SK-N-SH (cell line): ENCODE measurements around the gene ATN1. TPM values are rescaled to one million over a fixed set of nuclear protein-coding genes. Genes with fewer than 3 reads are reported as not detected.

Experiments
- CTCF ChIA-PET: fragments of 300-600, 350-600 bp; formaldehyde crosslinking; extraction: SDS; loops from one replicate; lab custom pipeline; 2021; lab: Yijun Ruan, JAX
- POLR2A ChIA-PET: fragments of 350-600 bp; sonication (Branson Sonifier 250); formaldehyde crosslinking; extraction: SDS; loops from one replicate; lab custom pipeline; 2020; ENCODE audit warnings: antibody characterized with exemption, inconsistent platforms; lab: Yijun Ruan, JAX
- DNase-seq: peaks from one replicate; pipeline ENCODE4 v3.0.0; 2012
- H2AFZ ChIP-seq: fragments of 200-600 bp; sonication (generic); 2 replicates; pipeline ENCODE4 v1.8.1; 2016; ENCODE audit warnings: antibody characterized with exemption, mild to moderate bottlenecking, low read depth
- H3F3A ChIP-seq: fragments of 200-600 bp; sonication (generic); replicated peaks from 2 replicates; pipeline ENCODE3; 2016; ENCODE audit warnings: antibody characterized with exemption, mild to moderate bottlenecking; ENCODE audit not compliant: insufficient read depth
- H3K27ac ChIP-seq, 2 experiments: fragments of 200-500 bp in 1 of 2; fragments of 200-600 bp in 1 of 2; sonication (Bioruptor generic) in 1 of 2; sonication (generic), shearing (Covaris generic) in 1 of 2; 2 replicates each; pipeline versions ENCODE4 v1.5.1 to v1.6.1; 2014 to 2016; ENCODE audit warnings: low read depth in 2 of 2, inconsistent platforms in 1 of 2, low read length in 1 of 2, mild to moderate bottlenecking in 1 of 2, mixed read lengths in 1 of 2
- H3K27me3 ChIP-seq: fragments of 200-600 bp; sonication (generic), shearing (Covaris generic); 2 replicates; pipeline ENCODE4 v1.6.1; 2016; ENCODE audit warnings: mixed run types; ENCODE audit not compliant: insufficient read depth
- H3K36me3 ChIP-seq, 2 experiments: fragments of 200-500 bp in 1 of 2; fragments of 200-600 bp in 1 of 2; sonication (Bioruptor generic) in 1 of 2; sonication (generic) in 1 of 2; replicated peaks in 1 of 2; 2 replicates each; pipeline versions ENCODE3 to v1.5.1; 2014 to 2016; ENCODE audit warnings: low read length in 1 of 2, mild to moderate bottlenecking in 1 of 2; ENCODE audit not compliant: insufficient read depth in 2 of 2, control insufficient read depth in 1 of 2
- H3K4me1 ChIP-seq, 2 experiments: fragments of 200-500 bp in 1 of 2; fragments of 200-600 bp in 1 of 2; sonication (Bioruptor generic) in 1 of 2; sonication (generic), shearing (Covaris generic) in 1 of 2; 2 replicates each; pipeline versions ENCODE4 v1.5.1 to v1.6.1; 2014 to 2016; ENCODE audit warnings: low read depth in 1 of 2, low read length in 1 of 2, mixed run types in 1 of 2; ENCODE audit not compliant: insufficient read depth in 2 of 2, control insufficient read depth in 1 of 2
- H3K4me2 ChIP-seq: fragments of 200-600 bp; sonication (generic), shearing (Covaris generic); 2 replicates; pipeline ENCODE4 v1.6.1; 2017; ENCODE audit warnings: mixed run types
- H3K4me3 ChIP-seq, 2 experiments: fragments of 200-500 bp in 1 of 2; fragments of 200-600 bp in 1 of 2; sonication (Bioruptor generic) in 1 of 2; sonication (generic), shearing (Covaris generic) in 1 of 2; 2 replicates each; pipeline versions ENCODE4 v1.5.1 to v1.8.1; 2014 to 2016; ENCODE audit warnings: low read depth in 2 of 2, inconsistent platforms in 1 of 2, low read length in 1 of 2, mild to moderate bottlenecking in 1 of 2, mixed read lengths in 1 of 2, moderate library complexity in 1 of 2
- H3K79me2 ChIP-seq: fragments of 200-600 bp; sonication (generic); 2 replicates; pipeline ENCODE4 v1.8.1; 2017; ENCODE audit warnings: mild to moderate bottlenecking; ENCODE audit not compliant: insufficient read depth
- H3K9ac ChIP-seq: fragments of 200-600 bp; sonication (generic); 2 replicates; pipeline ENCODE4 v1.6.1; 2017; ENCODE audit warnings: mixed run types
- H3K9me2 ChIP-seq: fragments of 200-600 bp; sonication (generic); 2 replicates; pipeline ENCODE4 v1.6.1; 2017; ENCODE audit warnings: mixed run types
- H3K9me3 ChIP-seq: fragments of 200-600 bp; sonication (generic); 2 replicates; pipeline ENCODE4 v1.6.1; 2017; ENCODE audit warnings: mixed run types, mild to moderate bottlenecking, moderate library complexity
- H4K20me1 ChIP-seq: fragments of 200-600 bp; sonication (generic); 2 replicates; pipeline ENCODE4 v1.6.1; 2017; ENCODE audit warnings: mild to moderate bottlenecking, mixed run types; ENCODE audit not compliant: insufficient read depth
- CTCF ChIP-seq: fragments of 200-600 bp; sonication (generic); IDR thresholded peaks from 2 replicates; pipeline ENCODE4 v1.6.1; 2017; ENCODE audit warnings: antibody characterized with exemption, mild to moderate bottlenecking, moderate library complexity
- ELF1 ChIP-seq: IDR thresholded peaks from 2 replicates; pipeline ENCODE4 v1.4.0; 2012
- EP300 ChIP-seq, 2 experiments: IDR thresholded peaks; 2 replicates each; pipeline versions ENCODE4 v1.4.0 to v1.6.1; 2012; ENCODE audit warnings: borderline replicate concordance in 1 of 2, low read depth in 1 of 2, low read length in 1 of 2
- FOXJ3 ChIP-seq: sonication (generic); formaldehyde crosslinking; IDR thresholded peaks from 2 replicates; pipeline ENCODE4 v1.5.1; 2020; ENCODE audit warnings: mild to moderate bottlenecking, missing genetic modification reagents
- IRF3 ChIP-seq: fragments of 150-350 bp; IDR thresholded peaks from 2 replicates; pipeline ENCODE4 v1.6.1; 2016; ENCODE audit warnings: mild to moderate bottlenecking, low read depth, low read length
- MXI1 ChIP-seq: IDR thresholded peaks from 2 replicates; pipeline ENCODE4 v1.6.1; 2012; ENCODE audit warnings: mild to moderate bottlenecking, low read depth, low read length, improper control_type of control experiment
- RAD21 ChIP-seq: IDR thresholded peaks from 2 replicates; pipeline ENCODE4 v1.6.1; 2012; ENCODE audit warnings: mild to moderate bottlenecking, low read length
- RCOR1 ChIP-seq: fragments of 150-350 bp; IDR thresholded peaks from 2 replicates; pipeline ENCODE4 v1.6.1; 2017; ENCODE audit warnings: antibody characterized with exemption, low read length
- REST ChIP-seq: IDR thresholded peaks from 2 replicates; pipeline ENCODE4 v1.6.1; 2012; ENCODE audit warnings: mild to moderate bottlenecking, low read depth, low read length, moderate library complexity
- RXRA ChIP-seq: IDR thresholded peaks from 2 replicates; pipeline ENCODE4 v1.4.0; 2012; ENCODE audit warnings: low read depth, mild to moderate bottlenecking, borderline replicate concordance
- TAF1 ChIP-seq: IDR thresholded peaks from 2 replicates; pipeline ENCODE4 v1.6.1; 2012; ENCODE audit warnings: low read depth, mild to moderate bottlenecking, low read length, moderate library complexity, borderline replicate concordance
- TCF12 ChIP-seq: IDR thresholded peaks from 2 replicates; pipeline ENCODE4 v1.4.0; 2012
- TEAD4 ChIP-seq: IDR thresholded peaks from 2 replicates; pipeline ENCODE4 v1.4.0; 2012; ENCODE audit warnings: mild to moderate bottlenecking, borderline replicate concordance; ENCODE audit not compliant: insufficient read depth
- USF2 ChIP-seq: fragments of 150-350 bp; IDR thresholded peaks from 2 replicates; pipeline ENCODE4 v1.6.1; 2017; ENCODE audit warnings: antibody characterized with exemption, low read length, low read depth, borderline replicate concordance
- YY1 ChIP-seq: IDR thresholded peaks from 2 replicates; pipeline ENCODE4 v1.4.0; 2012; ENCODE audit warnings: low read depth, mild to moderate bottlenecking
- ZBTB33 ChIP-seq: IDR thresholded peaks from 2 replicates; pipeline ENCODE4 v1.4.0; 2012; ENCODE audit warnings: low read depth, borderline replicate concordance
- WGBS: methylation state at CpG from one replicate; pipeline ENCODE4 v1.1.6; 2017; ENCODE audit warnings: low lambda C conversion rate; 5-methylcytosine and 5-hydroxymethylcytosine counted together
- polyA plus RNA-seq, 3 experiments: library from polyadenylated mRNA; depleted of rRNA; stranded (reverse); fragments of >200 nt; gene quantifications; 2 replicates each; pipeline ENCODE4 v1.2.3, GENCODE V29; 2012

The ATN1 gene
- polyA plus RNA-seq, 1 of the 3 experiments (the other 2 are of a cell fraction), result 29.3 TPM

GRCh38 chr12:6987956-6988553, 60.3 kb downstream of the ATN1 start:
- 93% methylated on average over 9 of the region's 11 CpGs for WGBS
- H3K4me1 ChIP-seq, result no peaks in the 10 kb centered on the region
- H4K20me1 ChIP-seq, result no peaks in the 10 kb centered on the region
- no peaks in the 10 kb centered on the region for H3F3A ChIP-seq
- DNase-seq, result no peak
- CTCF ChIA-PET, result no interaction called here
- H3K36me3 ChIP-seq, result peaks cover 13 to 41% of the 10 kb centered on the region in 2 experiments
- no peaks in the 10 kb centered on the region for H3K27me3 ChIP-seq
- POLR2A ChIA-PET, result no interaction called here
- no peaks in the 10 kb centered on the region for H3K9me3 ChIP-seq
- H2AFZ ChIP-seq, result no peak overlapping the region
- H3K79me2 ChIP-seq, result no peaks in the 10 kb centered on the region
- H3K9ac ChIP-seq, result no peak overlapping the region
- H3K4me2 ChIP-seq, result no peak overlapping the region
- no peaks in the 10 kb centered on the region for H3K9me2 ChIP-seq
- no peak for TF ChIP-seq ELF1
- TF ChIP-seq ZBTB33, result no peak
- TF ChIP-seq MXI1, result no peak
- TF ChIP-seq FOXJ3 (CRISPR knock-in tag), result no peak
- no peak for TF ChIP-seq TCF12
- TF ChIP-seq RAD21, result no peak
- TF ChIP-seq YY1, result no peak
- TF ChIP-seq TAF1, result no peak
- TF ChIP-seq CTCF, result no peak
- TF ChIP-seq REST, result no peak
- no peak for TF ChIP-seq TEAD4
- TF ChIP-seq RCOR1, result no peak
- TF ChIP-seq EP300 (IDR thresholded peaks at IDR 0.05; ENCODE audit: borderline replicate concordance in 1 of 2, low read depth in 1 of 2, low read length in 1 of 2), result no peak
- TF ChIP-seq USF2, result no peak
- TF ChIP-seq IRF3, result no peak
- no peak for TF ChIP-seq RXRA
- no peak overlapping the region for H3K4me3 ChIP-seq
- no peak overlapping the region for H3K27ac ChIP-seq
